ENCODE data around the gene CERS6.

- no peak for TF ChIP-seq BACH2 (CRISPR knock-in tag; IDR thresholded peaks at IDR 0.05; ENCODE audit: borderline replicate concordance)
- TF ChIP-seq CREB5 (CRISPR knock-in tag; IDR thresholded peaks at IDR 0.05; ENCODE audit: low read depth) = no peak
- no peak for TF ChIP-seq RARB (CRISPR knock-in tag; IDR thresholded peaks at IDR 0.05)
- TF ChIP-seq, protein P1, sequence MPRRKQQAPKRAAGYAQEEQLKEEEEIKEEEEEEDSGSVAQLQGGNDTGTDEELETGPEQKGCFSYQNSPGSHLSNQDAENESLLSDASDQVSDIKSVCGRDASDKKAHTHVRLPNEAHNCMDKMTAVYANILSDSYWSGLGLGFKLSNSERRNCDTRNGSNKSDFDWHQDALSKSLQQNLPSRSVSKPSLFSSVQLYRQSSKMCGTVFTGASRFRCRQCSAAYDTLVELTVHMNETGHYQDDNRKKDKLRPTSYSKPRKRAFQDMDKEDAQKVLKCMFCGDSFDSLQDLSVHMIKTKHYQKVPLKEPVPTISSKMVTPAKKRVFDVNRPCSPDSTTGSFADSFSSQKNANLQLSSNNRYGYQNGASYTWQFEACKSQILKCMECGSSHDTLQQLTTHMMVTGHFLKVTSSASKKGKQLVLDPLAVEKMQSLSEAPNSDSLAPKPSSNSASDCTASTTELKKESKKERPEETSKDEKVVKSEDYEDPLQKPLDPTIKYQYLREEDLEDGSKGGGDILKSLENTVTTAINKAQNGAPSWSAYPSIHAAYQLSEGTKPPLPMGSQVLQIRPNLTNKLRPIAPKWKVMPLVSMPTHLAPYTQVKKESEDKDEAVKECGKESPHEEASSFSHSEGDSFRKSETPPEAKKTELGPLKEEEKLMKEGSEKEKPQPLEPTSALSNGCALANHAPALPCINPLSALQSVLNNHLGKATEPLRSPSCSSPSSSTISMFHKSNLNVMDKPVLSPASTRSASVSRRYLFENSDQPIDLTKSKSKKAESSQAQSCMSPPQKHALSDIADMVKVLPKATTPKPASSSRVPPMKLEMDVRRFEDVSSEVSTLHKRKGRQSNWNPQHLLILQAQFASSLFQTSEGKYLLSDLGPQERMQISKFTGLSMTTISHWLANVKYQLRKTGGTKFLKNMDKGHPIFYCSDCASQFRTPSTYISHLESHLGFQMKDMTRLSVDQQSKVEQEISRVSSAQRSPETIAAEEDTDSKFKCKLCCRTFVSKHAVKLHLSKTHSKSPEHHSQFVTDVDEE (CRISPR knock-in tag; IDR thresholded peaks at IDR 0.05) = no peak
Observed at GRCh38 chr2:168666339-168666738, 210.3 kb downstream of the CERS6 start.
